BLaER1 treated with 17β-estradiol and CSF1 and Interleukin-3, amounts not matched to agents 10 nM and 100 nM (cell line): ENCODE data around the gene SLAMF6.
"Not testable (repeated sequence)": the region's sequence is repeated elsewhere in the genome, so short reads cannot be mapped to it uniquely, and the experiment has no call there.

Experiments
- H3K27ac ChIP-seq, 11 experiments: shearing (Covaris generic); formaldehyde crosslinking; 2 replicates each; pipeline ENCODE4 v1.8.1; 2022
- H3K27me3 ChIP-seq, 11 experiments: shearing (Covaris generic); formaldehyde crosslinking; 2 replicates each; pipeline ENCODE4 v1.8.1; 2022
- H3K36me3 ChIP-seq, 11 experiments: shearing (Covaris generic); formaldehyde crosslinking; 2 replicates each; pipeline ENCODE4 v1.8.1; 2022
- H3K4me1 ChIP-seq, 10 experiments: shearing (Covaris generic); formaldehyde crosslinking; 2 replicates each; pipeline ENCODE4 v1.8.1; 2022
- H3K4me2 ChIP-seq, 11 experiments: shearing (Covaris generic); formaldehyde crosslinking; 2 replicates each; pipeline ENCODE4 v1.8.1; 2022
- H3K4me3 ChIP-seq, 10 experiments: shearing (Covaris generic); formaldehyde crosslinking; 2 replicates each; pipeline ENCODE4 v1.8.1; 2022
- H3K9ac ChIP-seq, 11 experiments: shearing (Covaris generic); formaldehyde crosslinking; 2 replicates each; pipeline ENCODE4 v1.8.1; 2022
- H3K9me3 ChIP-seq, 11 experiments: shearing (Covaris generic); formaldehyde crosslinking; replicated peaks in 1 of 11; 2 replicates each; pipeline ENCODE4 v1.8.1; 2022
- H4K20me1 ChIP-seq, 11 experiments: shearing (Covaris generic); formaldehyde crosslinking; 2 replicates each; pipeline ENCODE4 v1.8.1; 2022
- Cebpa-rat ChIP-seq, 11 experiments: shearing (Covaris generic); IDR thresholded peaks; 2 replicates each; pipeline ENCODE4 v1.8.1; 2022

The SLAMF6 gene

GRCh38 chr1:160522622-160523345 lies at the start of gene SLAMF6:
TSS of gene SLAMF6 (minus strand) at chr1:160523255. CDS start at chr1:160523192, 63 bp downstream.
- peak within 1 kb of the TSS in 8 of 11 experiments; percentile 13 to 77 (median 38); a peak in 14 of 22 replicates for H3K4me2 ChIP-seq

GRCh38 chr1:160570840-160571239 lies 47.8 kb upstream of the SLAMF6 start:
- H3K4me2 ChIP-seq, result peak overlapping the region in 5 of 11 experiments; percentile 6 to 97 (median 71); a peak in 9 of 22 replicates
- H3K27me3 ChIP-seq, result no peaks in the 10 kb centered on the region
- no peak for TF ChIP-seq Cebpa-rat (IDR thresholded peaks at IDR 0.05)
- no peak overlapping the region for H3K9ac ChIP-seq
- peaks cover 56 to 100% (median 63%) of the 10 kb centered on the region in 10 experiments for H3K4me1 ChIP-seq
- no peak overlapping the region for H3K4me3 ChIP-seq
- peaks cover 0 to 4% (median 0%) of the 10 kb centered on the region in 11 experiments; a peak in 1 of 22 replicates for H3K36me3 ChIP-seq
- H3K9me3 ChIP-seq, result peaks cover 0 to 30% (median 13%) of the 10 kb centered on the region in 11 experiments; a peak in 10 of 22 replicates
- H3K27ac ChIP-seq, result peak overlapping the region in 2 of 11 experiments; percentile 6 to 20; a peak in 2 of 22 replicates
- H4K20me1 ChIP-seq, result no peaks in the 10 kb centered on the region

More at GRCh38 chr1:160522622-160523345, at the start of gene SLAMF6:
- peaks cover 20 to 36% (median 31%) of the 10 kb centered on the region in 10 experiments for H3K4me1 ChIP-seq
- no peaks in the 10 kb centered on the region for H4K20me1 ChIP-seq
- H3K9ac ChIP-seq, result no peak within 1 kb of the TSS
- H3K4me3 ChIP-seq, result no peak within 1 kb of the TSS
- H3K36me3 ChIP-seq, result no peaks in the 10 kb centered on the region
- peaks cover 30 to 49% (median 38%) of the 10 kb centered on the region in 11 experiments for H3K9me3 ChIP-seq
- H3K27me3 ChIP-seq, result no peaks in the 10 kb centered on the region
- H3K27ac ChIP-seq, result no peak within 1 kb of the TSS
- TF ChIP-seq Cebpa-rat (IDR thresholded peaks at IDR 0.05), result no peak

- H3K9me3 ChIP-seq, result peaks cover 0 to 30% (median 13%) of the 10 kb centered on the region in 11 experiments; a peak in 10 of 22 replicates
- H3K4me1 ChIP-seq, result peaks cover 59 to 100% (median 63%) of the 10 kb centered on the region in 10 experiments
- no peaks in the 10 kb centered on the region for H4K20me1 ChIP-seq
- no peak overlapping the region for H3K27ac ChIP-seq
- peaks cover 0 to 4% (median 0%) of the 10 kb centered on the region in 11 experiments; a peak in 1 of 22 replicates for H3K36me3 ChIP-seq
- no peak overlapping the region for H3K4me3 ChIP-seq
- no peaks in the 10 kb centered on the region for H3K27me3 ChIP-seq
- no peak overlapping the region for H3K9ac ChIP-seq
- peak overlapping the region in 8 of 11 experiments; percentile 4 to 97 (median 72); a peak in 14 of 22 replicates for H3K4me2 ChIP-seq
- TF ChIP-seq Cebpa-rat (IDR thresholded peaks at IDR 0.05), result no peak
Measured at GRCh38 chr1:160569806-160570205, 46.8 kb upstream of the SLAMF6 start.

- peaks cover 5 to 38% (median 19%) of the 10 kb centered on the region in 11 experiments for H3K9me3 ChIP-seq
- H3K4me2 ChIP-seq, result peak overlapping the region; percentile 73 to 97 (median 85)
- no peak for TF ChIP-seq Cebpa-rat (IDR thresholded peaks at IDR 0.05)
- H3K4me1 ChIP-seq, result peaks cover 60 to 91% (median 62%) of the 10 kb centered on the region in 10 experiments
- peak overlapping the region in 2 of 10 experiments; percentile 12 to 23; a peak in 1 of 20 replicates for H3K4me3 ChIP-seq
- H4K20me1 ChIP-seq, result no peaks in the 10 kb centered on the region
- peaks cover 0 to 13% (median 0%) of the 10 kb centered on the region in 11 experiments; a peak in 3 of 22 replicates for H3K36me3 ChIP-seq
- peak overlapping the region in 6 of 11 experiments; percentile 2 to 61 (median 47); a peak in 9 of 22 replicates for H3K27ac ChIP-seq
- peak overlapping the region in 5 of 11 experiments; percentile 12 to 42 (median 16); a peak in 5 of 22 replicates for H3K9ac ChIP-seq
- H3K27me3 ChIP-seq, result no peaks in the 10 kb centered on the region
Measured at GRCh38 chr1:160567858-160568682, 45.0 kb upstream of the SLAMF6 start.

GRCh38 chr1:160567341-160567740 lies 44.3 kb upstream of the SLAMF6 start:
- H3K9ac ChIP-seq, result no peak overlapping the region
- no peak for TF ChIP-seq Cebpa-rat (IDR thresholded peaks at IDR 0.05)
- H3K27me3 ChIP-seq, result no peaks in the 10 kb centered on the region
- H3K4me1 ChIP-seq, result peaks cover 60 to 83% (median 62%) of the 10 kb centered on the region in 10 experiments
- H3K4me2 ChIP-seq, result peak overlapping the region; percentile 73 to 97 (median 85)
- peaks cover 0 to 18% (median 0%) of the 10 kb centered on the region in 11 experiments; a peak in 3 of 22 replicates for H3K36me3 ChIP-seq
- H3K4me3 ChIP-seq, result no peak overlapping the region
- H3K27ac ChIP-seq, result peak overlapping the region in 5 of 11 experiments; percentile 27 to 61 (median 52); a peak in 5 of 22 replicates
- H3K9me3 ChIP-seq, result peaks cover 13 to 45% (median 26%) of the 10 kb centered on the region in 11 experiments
- H4K20me1 ChIP-seq, result no peaks in the 10 kb centered on the region

- Histone ChIP-seq H4K20me1 (no peaks in the 10 kb centered on the region), H3K9ac (peak overlapping the region; percentile 10 to 60 (median 50); a peak in 14 of 22 replicates), H3K4me3 (peak overlapping the region; percentile 28 to 49 (median 41); a peak in 13 of 20 replicates), H3K9me3 (peaks cover 30 to 45% (median 34%) of the 10 kb centered on the region in 11 experiments), H3K36me3 (peaks cover 0 to 13% (median 0%) of the 10 kb centered on the region in 11 experiments; a peak in 3 of 22 replicates), H3K27ac (peak overlapping the region; percentile 43 to 79 (median 59); a peak in 21 of 22 replicates), H3K4me1 (peaks cover 54 to 66% (median 61%) of the 10 kb centered on the region in 10 experiments), H3K4me2 (peak overlapping the region; percentile 73 to 97 (median 83)), H3K27me3 (no peaks in the 10 kb centered on the region)
- TF ChIP-seq Cebpa-rat (IDR thresholded peaks at IDR 0.05), result no peak
Measured at GRCh38 chr1:160565564-160565963, 42.5 kb upstream of the SLAMF6 start.

GRCh38 chr1:160563230-160563629 lies 40.2 kb upstream of the SLAMF6 start:
- not testable (repeated sequence) for H3K27ac ChIP-seq, H3K4me3 ChIP-seq, H4K20me1 ChIP-seq, H3K4me2 ChIP-seq, H3K27me3 ChIP-seq, H3K9ac ChIP-seq
- Histone ChIP-seq H3K36me3 (peaks cover 0 to 17% (median 0%) of the 10 kb centered on the region in 11 experiments; a peak in 5 of 22 replicates), H3K4me1 (peaks cover 38 to 50% (median 40%) of the 10 kb centered on the region in 10 experiments), H3K9me3 (peaks cover 53 to 64% (median 56%) of the 10 kb centered on the region in 11 experiments)

GRCh38 chr1:160562745-160563144 lies 39.7 kb upstream of the SLAMF6 start:
- peaks cover 57 to 69% (median 61%) of the 10 kb centered on the region in 11 experiments for H3K9me3 ChIP-seq
- peaks cover 33 to 46% (median 36%) of the 10 kb centered on the region in 10 experiments for H3K4me1 ChIP-seq
- H3K36me3 ChIP-seq, result peaks cover 0 to 17% (median 0%) of the 10 kb centered on the region in 11 experiments; a peak in 6 of 22 replicates
- H3K27me3 ChIP-seq, H3K4me2 ChIP-seq, H3K27ac ChIP-seq, H4K20me1 ChIP-seq, H3K4me3 ChIP-seq, H3K9ac ChIP-seq: not testable (repeated sequence)
